Transverse colon (tissue), 4 donors: ENCODE measurements around the gene CCN6.

Source experiments
- CTCF ChIP-seq, 5 experiments: fragments of 200-600 bp in 3 of 5; fragments of 450-650 bp in 2 of 5; sonication (generic) in 3 of 5; IDR thresholded peaks; 1 replicate in 2 of 5; 2 replicates in 3 of 5; pipeline ENCODE4 v1.5.1; 2016 to 2017; ENCODE audit warnings: antibody characterized with exemption in 5 of 5, inconsistent platforms in 3 of 5, mild to moderate bottlenecking in 2 of 5, moderate library complexity in 1 of 5
- EP300 ChIP-seq: sonication (generic); formaldehyde crosslinking; IDR thresholded peaks from one replicate; pipeline ENCODE4 v1.6.1; 2017; ENCODE audit warnings: antibody characterized with exemption, low read depth
- POLR2A ChIP-seq: fragments of 450-650 bp; IDR thresholded peaks from one replicate; pipeline ENCODE4 v1.6.1; 2016; ENCODE audit warnings: antibody characterized with exemption, mild to moderate bottlenecking, moderate library complexity
- POLR2AphosphoS5 ChIP-seq, 3 donors: sonication (generic); formaldehyde crosslinking; IDR thresholded peaks; one replicate each; pipeline ENCODE4 v1.6.1; 2016; ENCODE audit warnings: antibody characterized with exemption in 3 of 3

DNA sequence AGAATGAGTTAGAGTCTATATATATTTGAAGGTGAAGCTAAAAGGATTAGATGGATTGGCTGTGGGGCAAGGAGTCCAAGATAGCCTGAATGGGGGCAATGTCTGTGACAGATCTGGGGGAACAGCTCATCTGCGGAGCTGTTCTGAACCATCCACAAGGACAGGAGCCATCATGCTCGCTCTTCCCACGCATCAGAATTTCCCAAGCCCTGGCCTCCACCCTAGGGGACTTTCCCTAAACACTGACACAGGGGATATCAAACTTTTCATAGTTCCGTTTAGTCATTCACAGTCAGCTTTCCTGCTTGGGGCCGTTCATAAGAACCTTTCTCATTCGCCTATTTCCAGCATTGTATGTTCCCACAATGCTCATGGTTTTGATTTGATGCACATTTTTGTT lies 37.6 kb upstream of the CCN6 start:
- TF ChIP-seq POLR2A (no peak), CTCF (IDR thresholded peaks at IDR 0.05) (no peak), POLR2AphosphoS5 (IDR thresholded peaks at IDR 0.05) (no peak), EP300 (no peak)
